Right ventricle myocardium inferior (tissue), 1 donor: ENCODE measurements around the gene HTR7. TPM values are rescaled to one million over a fixed set of nuclear protein-coding genes. Genes with fewer than 3 reads are reported as not detected.

Experiments used
- ATAC-seq: fragments of 200-7000 bp; cut with Tn5 transposase; one replicate; pipeline ENCODE4 v1.9.1; 2020; ENCODE audit warnings: mild to moderate bottlenecking, moderate library complexity
- DNase-seq: peaks from one replicate; pipeline ENCODE4 v3.0.0; 2021; ENCODE audit errors: missing footprints
- intact Hi-C: fragments of 100-400 bp; cut with DNase I; formaldehyde crosslinking; loops from one replicate; pipeline ENCODE4 v1.11.0; 2022
- total RNA-seq: library from RNA; stranded (reverse); fragmentation: NEBNext Ultra II Directional; extraction: Animal tissue kit (Norgen Biotek cat#: 25700); gene quantifications from one replicate; pipeline ENCODE4 v1.2.1, GENCODE V29; 2021
- donor health status: DM: no; HTN: yes; CAD: no; lungs with severe emphysema.

Gene HTR7
- total RNA-seq, 1 donor from 2014 or later, result not detected

DNA sequence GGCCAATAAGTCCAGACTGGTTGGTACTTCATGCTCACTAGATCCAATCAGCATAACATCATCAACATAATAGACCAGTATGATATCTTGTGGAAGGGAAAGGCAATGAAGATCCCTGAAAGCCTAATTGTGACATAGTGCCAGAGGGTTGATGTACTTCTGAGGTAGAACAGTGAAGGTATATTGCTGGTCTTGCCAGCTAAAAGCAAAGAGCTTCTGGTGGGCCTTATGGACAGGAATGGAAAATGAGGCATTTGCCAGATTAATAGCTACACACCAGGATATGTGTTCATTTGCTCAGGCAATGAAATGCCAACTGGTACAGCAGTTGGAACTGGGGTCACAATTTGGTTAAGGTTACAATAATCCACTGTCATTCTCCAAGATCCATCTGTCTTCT, 156.4 kb downstream of the HTR7 start:
- no peak for ATAC-seq
- DNase-seq, result no peak
- intact Hi-C loops, result no loop called here

DNA sequence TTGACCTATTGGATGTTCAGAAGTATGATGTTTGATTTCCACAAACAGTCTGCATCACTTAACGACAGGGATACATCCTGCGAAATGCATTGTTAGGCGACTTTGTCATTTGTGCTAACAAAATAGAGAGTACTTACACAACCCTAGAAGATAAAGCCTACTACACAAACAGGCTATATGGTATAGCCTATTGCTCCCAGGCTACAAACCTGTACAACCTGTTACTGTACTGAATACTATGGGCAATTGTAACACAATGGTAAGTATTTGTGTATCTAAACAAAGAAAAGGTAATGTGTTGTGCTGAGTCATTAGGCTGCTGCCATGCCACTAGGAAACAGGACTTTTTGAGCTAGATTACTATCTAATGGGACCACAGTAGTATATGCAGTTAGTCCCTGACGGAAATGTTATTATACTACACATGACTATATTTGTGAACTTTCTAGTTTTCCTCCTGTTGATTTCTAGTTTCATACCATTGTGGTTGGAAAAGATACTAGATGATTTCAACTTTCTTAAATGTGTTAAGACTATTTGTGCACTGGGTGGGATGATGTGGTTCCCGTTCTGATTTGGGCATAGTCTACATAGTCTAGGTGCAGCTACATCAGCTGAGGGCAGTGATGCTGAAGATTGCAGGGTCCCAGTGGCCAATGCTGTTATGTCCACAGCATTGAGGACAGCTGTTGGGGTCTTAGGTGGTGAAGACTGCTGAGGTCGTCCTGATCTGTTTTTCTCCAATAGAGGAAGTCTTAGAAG, 161.7 kb downstream of the HTR7 start:
- intact Hi-C loops, result no loop called here
- ATAC-seq (no peak), DNase-seq (no peak)

Other genes with a start within 250 kb of the HTR7 start
- 36.7 TPM for gene RPP30, start 13.9 kb upstream of the HTR7 start, total RNA-seq
- gene ANKRD1, start 63.0 kb upstream of the HTR7 start, total RNA-seq, result 2,249 TPM